Karpas-422 (cell line): Measurements from ENCODE around the gene ERC2. TPM values are rescaled to one million over a fixed set of nuclear protein-coding genes. Genes with fewer than 3 reads are reported as not detected.

Experiments
- DNase-seq: peaks from one replicate; pipeline ENCODE4 v3.0.0-alpha.2; 2015
- H2AFZ ChIP-seq: fragments of 200-600 bp; sonication (generic); 2 replicates; pipeline ENCODE4 v1.6.1; 2014; ENCODE audit warnings: antibody characterized with exemption, low read length, mixed read lengths
- H3K27ac ChIP-seq: fragments of 200-600 bp; sonication (generic); 2 replicates; pipeline ENCODE4 v1.5.1; 2014; ENCODE audit warnings: mild to moderate bottlenecking, low read length, moderate library complexity
- H3K27me3 ChIP-seq: fragments of 200-600 bp; sonication (generic); 2 replicates; pipeline ENCODE4 v1.6.1; 2014; ENCODE audit warnings: low read length, mixed read lengths
- H3K36me3 ChIP-seq: fragments of 200-600 bp; sonication (generic); 2 replicates; pipeline ENCODE4 v1.6.1; 2014; ENCODE audit warnings: low read length, mixed read lengths; ENCODE audit not compliant: insufficient read depth
- H3K4me1 ChIP-seq: fragments of 200-600 bp; sonication (generic); 2 replicates; pipeline ENCODE4 v1.6.1; 2014; ENCODE audit warnings: mild to moderate bottlenecking, low read length, mixed read lengths
- H3K4me2 ChIP-seq: fragments of 200-600 bp; sonication (generic); 2 replicates; pipeline ENCODE4 v1.6.1; 2014; ENCODE audit warnings: low read length, low read depth, mild to moderate bottlenecking; ENCODE audit not compliant: poor library complexity, severe bottlenecking
- H3K4me3 ChIP-seq: fragments of 200-600 bp; sonication (generic); 2 replicates; pipeline ENCODE4 v1.5.1; 2014; ENCODE audit warnings: mild to moderate bottlenecking, antibody characterized with exemption, low read length, mixed read lengths
- H3K79me2 ChIP-seq: fragments of 200-600 bp; sonication (generic); 2 replicates; pipeline ENCODE4 v1.6.1; 2014; ENCODE audit warnings: mild to moderate bottlenecking, low read length, mixed read lengths
- H3K9ac ChIP-seq: fragments of 200-600 bp; sonication (generic); 2 replicates; pipeline ENCODE4 v1.6.0; 2014; ENCODE audit warnings: low read length
- H3K9me2 ChIP-seq: fragments of 200-600 bp; sonication (generic), shearing (Covaris generic); replicated peaks from 2 replicates; pipeline ENCODE4 v1.6.0; 2014; ENCODE audit warnings: mild to moderate bottlenecking, low read length, moderate library complexity; ENCODE audit not compliant: insufficient read depth
- H3K9me3 ChIP-seq: fragments of 300-700, 200-600 bp; sonication (generic); 2 replicates; pipeline ENCODE4 v1.6.1; 2014; ENCODE audit warnings: low read length, mixed read lengths
- H4K20me1 ChIP-seq: fragments of 200-600 bp; sonication (generic); 2 replicates; pipeline ENCODE4 v1.6.1; 2014; ENCODE audit warnings: mild to moderate bottlenecking, antibody characterized with exemption, low read length, low read depth; ENCODE audit not compliant: insufficient read depth
- total RNA-seq: library from RNA; depleted of rRNA; stranded (reverse); fragments of >200 nt; shearing (Covaris generic); gene quantifications from 2 replicates; pipeline ENCODE4 v1.2.3, GENCODE V29; 2014; ENCODE audit warnings: low replicate concordance

ERC2 gene
- total RNA-seq, 1 experiment from 2014 or later = 3.7 TPM

GRCh38 chr3:55826731-55827496 lies 641.4 kb downstream of the ERC2 start:
- Histone ChIP-seq H3K9me2 (no peaks in the 10 kb centered on the region), H3K79me2 (no peaks in the 10 kb centered on the region), H3K9ac (no peak overlapping the region), H3K9me3 (no peaks in the 10 kb centered on the region), H2AFZ (no peak overlapping the region), H3K4me3 (no peak overlapping the region), H3K27me3 (no peaks in the 10 kb centered on the region), H3K27ac (no peak overlapping the region), H3K4me1 (no peaks in the 10 kb centered on the region), H3K36me3 (no peaks in the 10 kb centered on the region), H4K20me1 (no peaks in the 10 kb centered on the region), H3K4me2 (no peak overlapping the region)
- DNase-seq = no peak

GRCh38 chr3:55826097-55826496 lies 642.2 kb downstream of the ERC2 start:
- Histone ChIP-seq H3K4me1 (no peaks in the 10 kb centered on the region), H3K4me2 (no peak overlapping the region), H2AFZ (no peak overlapping the region)

GRCh38 chr3:55824406-55824805 lies 643.9 kb downstream of the ERC2 start:
- H3K9me3 ChIP-seq = no peaks in the 10 kb centered on the region
- H3K9ac ChIP-seq = no peak overlapping the region
- no peak overlapping the region for H3K4me3 ChIP-seq
- H3K4me2 ChIP-seq = no peak overlapping the region
- no peaks in the 10 kb centered on the region for H3K9me2 ChIP-seq
- no peaks in the 10 kb centered on the region for H4K20me1 ChIP-seq
- no peak overlapping the region for H2AFZ ChIP-seq
- no peaks in the 10 kb centered on the region for H3K4me1 ChIP-seq
- no peaks in the 10 kb centered on the region for H3K79me2 ChIP-seq
- no peak overlapping the region for H3K27ac ChIP-seq
- H3K27me3 ChIP-seq = no peaks in the 10 kb centered on the region
- no peak for DNase-seq
- no peaks in the 10 kb centered on the region for H3K36me3 ChIP-seq

More at GRCh38 chr3:55826097-55826496, 642.2 kb downstream of the ERC2 start:
- no peak overlapping the region for H3K27ac ChIP-seq
- no peaks in the 10 kb centered on the region for H3K79me2 ChIP-seq
- no peak for DNase-seq
- no peak overlapping the region for H3K4me3 ChIP-seq
- H3K9ac ChIP-seq = no peak overlapping the region
- H3K36me3 ChIP-seq = no peaks in the 10 kb centered on the region
- H3K9me2 ChIP-seq = no peaks in the 10 kb centered on the region
- no peaks in the 10 kb centered on the region for H3K9me3 ChIP-seq
- no peaks in the 10 kb centered on the region for H4K20me1 ChIP-seq
- H3K27me3 ChIP-seq = no peaks in the 10 kb centered on the region

GRCh38 chr3:55823829-55824228 lies 644.4 kb downstream of the ERC2 start:
- Histone ChIP-seq H3K27me3 (no peaks in the 10 kb centered on the region), H2AFZ (no peak overlapping the region), H3K79me2 (no peaks in the 10 kb centered on the region), H3K36me3 (no peaks in the 10 kb centered on the region), H4K20me1 (no peaks in the 10 kb centered on the region), H3K27ac (no peak overlapping the region), H3K9me3 (no peaks in the 10 kb centered on the region), H3K9me2 (no peaks in the 10 kb centered on the region), H3K4me1 (no peaks in the 10 kb centered on the region), H3K4me2 (no peak overlapping the region), H3K4me3 (no peak overlapping the region), H3K9ac (no peak overlapping the region)
- DNase-seq = no peak

- Histone ChIP-seq H3K9ac (no peak overlapping the region), H3K9me2 (no peaks in the 10 kb centered on the region), H3K4me1 (no peaks in the 10 kb centered on the region), H3K79me2 (no peaks in the 10 kb centered on the region), H4K20me1 (no peaks in the 10 kb centered on the region), H3K9me3 (no peaks in the 10 kb centered on the region), H3K27ac (no peak overlapping the region), H3K4me3 (no peak overlapping the region), H3K4me2 (no peak overlapping the region), H3K27me3 (no peaks in the 10 kb centered on the region), H2AFZ (no peak overlapping the region), H3K36me3 (no peaks in the 10 kb centered on the region)
- DNase-seq = no peak
Observed at GRCh38 chr3:55823001-55823400, 645.3 kb downstream of the ERC2 start.

- H3K4me3 ChIP-seq = no peak overlapping the region
- no peaks in the 10 kb centered on the region for H3K27me3 ChIP-seq
- no peak overlapping the region for H3K9ac ChIP-seq
- no peak overlapping the region for H3K4me2 ChIP-seq
- no peaks in the 10 kb centered on the region for H3K79me2 ChIP-seq
- no peaks in the 10 kb centered on the region for H3K36me3 ChIP-seq
- no peaks in the 10 kb centered on the region for H3K9me2 ChIP-seq
- no peak overlapping the region for H3K27ac ChIP-seq
- no peaks in the 10 kb centered on the region for H4K20me1 ChIP-seq
- H2AFZ ChIP-seq = no peak overlapping the region
- no peak for DNase-seq
- no peaks in the 10 kb centered on the region for H3K9me3 ChIP-seq
- peaks cover 28% of the 10 kb centered on the region for H3K4me1 ChIP-seq
Observed at GRCh38 chr3:55819005-55819404, 649.3 kb downstream of the ERC2 start.

- H3K9me2 ChIP-seq = no peaks in the 10 kb centered on the region
- no peak overlapping the region for H3K9ac ChIP-seq
- no peak overlapping the region for H2AFZ ChIP-seq
- H3K36me3 ChIP-seq = no peaks in the 10 kb centered on the region
- peak; percentile 60 for DNase-seq
- no peak overlapping the region for H3K4me2 ChIP-seq
- H4K20me1 ChIP-seq = no peaks in the 10 kb centered on the region
- no peaks in the 10 kb centered on the region for H3K27me3 ChIP-seq
- H3K79me2 ChIP-seq = no peaks in the 10 kb centered on the region
- H3K4me1 ChIP-seq = peaks cover 28% of the 10 kb centered on the region
- no peak overlapping the region for H3K4me3 ChIP-seq
- no peaks in the 10 kb centered on the region for H3K9me3 ChIP-seq
- H3K27ac ChIP-seq = no peak overlapping the region
Observed at GRCh38 chr3:55818485-55818884, 649.8 kb downstream of the ERC2 start.

GRCh38 chr3:55816794-55817576 lies 651.3 kb downstream of the ERC2 start:
- H2AFZ ChIP-seq = peak overlapping the region; percentile 3; the same call in 1 of the 2 replicates
- H3K9me3 ChIP-seq = no peaks in the 10 kb centered on the region
- H3K4me3 ChIP-seq = no peak overlapping the region
- no peak overlapping the region for H3K4me2 ChIP-seq
- DNase-seq = peak; percentile 60
- H4K20me1 ChIP-seq = no peaks in the 10 kb centered on the region
- H3K79me2 ChIP-seq = no peaks in the 10 kb centered on the region
- H3K9me2 ChIP-seq = no peaks in the 10 kb centered on the region
- H3K27me3 ChIP-seq = no peaks in the 10 kb centered on the region
- peaks cover 28% of the 10 kb centered on the region for H3K4me1 ChIP-seq
- no peak overlapping the region for H3K9ac ChIP-seq
- H3K36me3 ChIP-seq = no peaks in the 10 kb centered on the region
- H3K27ac ChIP-seq = no peak overlapping the region
